HG03280 (cell line): ENCODE results near the gene POLR2B.
"Not testable (repeated sequence)": the region's sequence is repeated elsewhere in the genome, so short reads cannot be mapped to it uniquely, and the experiment has no call there.

ENCODE experiments used
- ATAC-seq: cut with Tn5 transposase; IDR thresholded peaks from one replicate; pipeline ENCODE4 v1.9.1; 2021; ENCODE audit warnings: mild to moderate bottlenecking, moderate library complexity; ENCODE audit not compliant: unreplicated experiment

Gene POLR2B

DNA sequence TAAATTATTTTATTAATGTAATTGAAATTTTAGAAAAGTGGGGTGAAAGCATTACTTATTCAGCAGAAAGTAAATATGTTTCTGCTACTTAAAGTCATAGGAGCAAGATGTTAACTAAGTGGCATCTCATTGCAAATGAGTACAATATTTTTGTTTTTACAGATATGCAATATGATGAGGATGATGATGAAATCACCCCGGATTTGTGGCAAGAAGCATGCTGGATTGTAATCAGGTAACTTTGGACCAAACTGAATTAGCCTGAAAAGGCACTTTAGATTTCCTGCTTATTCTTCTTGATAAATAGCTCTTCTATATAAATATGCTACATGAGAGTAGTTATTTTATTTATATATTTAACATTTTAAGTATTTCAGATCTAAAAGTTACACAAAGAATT is 7.5 kb downstream of the POLR2B start:
- no peak for ATAC-seq

DNA sequence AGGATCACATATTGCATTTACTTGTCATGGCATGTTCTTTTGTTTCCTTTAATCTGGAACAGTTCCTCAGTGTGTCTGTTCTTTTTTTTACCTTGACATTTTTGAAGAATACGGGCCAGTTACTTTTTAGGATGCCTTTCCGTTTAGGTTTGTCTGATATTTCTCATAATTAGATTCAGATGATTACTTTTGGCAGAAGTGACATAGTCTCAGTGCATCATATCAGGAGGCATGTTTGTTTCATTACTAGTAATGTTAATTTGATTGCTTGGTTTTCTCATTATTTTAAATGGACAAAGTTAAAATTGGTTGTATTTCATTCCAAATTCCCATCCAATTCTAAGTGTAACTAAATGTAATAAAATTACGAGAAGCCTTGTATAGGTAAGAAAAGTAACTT is 8.3 kb downstream of the POLR2B start:
- no peak for ATAC-seq

DNA sequence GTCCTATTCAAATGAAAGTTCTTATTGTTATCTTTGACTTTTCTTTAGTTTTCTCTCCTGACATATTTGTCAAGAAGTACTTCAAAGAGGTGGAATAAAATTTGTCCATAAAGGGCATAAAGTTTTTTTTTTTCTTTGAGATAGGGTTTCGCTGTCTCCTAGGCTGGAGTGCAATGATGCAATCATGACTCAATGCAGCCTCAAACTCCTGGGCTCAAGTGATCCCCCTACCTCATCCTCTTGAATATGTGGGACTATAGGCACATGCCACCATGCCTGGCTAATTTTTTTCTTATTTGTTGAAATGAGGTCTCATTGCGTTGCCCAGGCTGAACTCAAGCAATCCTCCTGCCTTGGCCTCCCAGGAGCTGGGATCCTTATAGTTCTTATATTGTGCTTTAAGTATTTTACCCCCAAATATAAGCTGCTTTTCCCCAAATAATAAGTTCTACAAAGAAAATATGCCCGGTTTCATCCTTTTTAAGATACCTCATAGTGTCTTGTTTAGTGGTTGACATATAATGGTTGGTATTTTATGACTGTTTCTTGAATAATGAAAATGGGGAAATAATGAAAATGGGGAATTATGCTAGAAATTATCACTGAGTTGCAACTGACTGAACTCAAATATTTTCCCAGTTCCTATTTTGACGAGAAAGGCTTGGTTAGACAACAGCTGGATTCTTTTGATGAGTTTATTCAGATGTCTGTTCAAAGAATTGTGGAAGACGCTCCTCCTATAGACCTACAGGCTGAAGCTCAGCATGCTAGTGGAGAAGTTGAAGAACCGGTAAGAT is 11.6 kb downstream of the POLR2B start:
- ATAC-seq = no peak

DNA sequence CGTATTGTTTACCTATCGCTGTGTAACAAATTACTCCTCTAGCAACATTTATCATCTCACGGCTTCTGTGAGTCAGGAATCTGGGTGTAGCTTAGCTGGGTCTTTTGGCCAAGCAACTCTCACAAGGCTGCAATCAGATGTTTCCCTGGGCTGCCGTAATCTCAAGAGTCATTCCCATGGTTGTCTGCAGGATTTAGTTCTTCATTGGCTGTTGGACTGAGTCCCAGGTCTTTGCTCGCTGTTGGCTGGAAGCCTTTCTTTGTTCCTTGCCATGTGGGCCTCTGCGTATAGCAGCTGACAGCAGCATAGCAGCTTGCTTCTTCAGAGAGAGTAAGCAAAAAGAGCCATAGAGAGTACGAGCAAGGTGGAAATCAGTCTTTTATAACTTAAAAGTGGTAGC is 16.8 kb downstream of the POLR2B start:
- no peak for ATAC-seq

DNA sequence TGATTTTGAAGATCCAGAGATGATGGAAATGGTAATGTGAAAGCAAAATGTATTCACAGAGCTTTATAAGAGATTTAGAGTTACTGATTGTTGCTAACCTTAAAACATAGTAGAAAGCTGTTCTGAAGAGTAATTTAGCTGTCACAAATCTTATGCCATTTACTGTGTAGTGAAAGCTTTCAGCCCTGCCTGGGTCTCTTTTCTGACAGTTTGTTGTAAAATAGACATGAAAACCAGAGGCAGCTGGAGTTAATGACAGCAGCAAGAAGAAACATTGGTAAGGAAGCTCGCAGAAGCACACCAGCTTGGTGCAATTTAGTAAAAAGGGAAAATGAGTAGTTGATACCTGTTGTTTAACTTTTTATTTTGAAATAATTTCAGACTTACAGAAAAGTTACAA is 21.1 kb downstream of the POLR2B start:
- no peak for ATAC-seq

DNA sequence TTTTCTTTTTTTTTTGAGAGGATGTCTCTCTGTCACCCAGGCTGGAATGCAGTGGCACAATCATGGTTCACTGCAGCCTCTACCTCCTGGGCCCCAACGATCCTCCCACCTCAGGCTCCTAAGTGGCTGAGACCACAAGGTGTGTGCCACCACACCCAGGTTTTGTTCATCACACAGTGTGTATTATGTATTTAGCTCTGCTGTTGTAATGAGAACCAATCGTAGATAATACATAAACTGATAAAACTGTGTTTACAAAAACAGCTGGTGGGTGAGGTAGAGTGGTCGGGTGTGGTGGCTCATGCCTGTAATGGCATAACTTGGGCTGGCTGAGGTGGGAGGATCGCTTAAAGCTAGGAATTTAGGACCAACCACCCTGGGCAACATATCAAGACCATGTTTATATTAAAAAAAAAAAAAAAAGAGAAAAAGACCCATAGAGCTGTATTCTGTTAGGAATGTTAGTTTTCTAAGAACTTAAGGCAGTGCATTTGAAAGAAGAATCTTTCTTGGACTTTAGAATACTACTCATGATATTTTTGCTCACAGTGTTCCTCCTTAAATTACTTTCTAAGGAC is 34.9 kb downstream of the POLR2B start:
- ATAC-seq = no peak

DNA sequence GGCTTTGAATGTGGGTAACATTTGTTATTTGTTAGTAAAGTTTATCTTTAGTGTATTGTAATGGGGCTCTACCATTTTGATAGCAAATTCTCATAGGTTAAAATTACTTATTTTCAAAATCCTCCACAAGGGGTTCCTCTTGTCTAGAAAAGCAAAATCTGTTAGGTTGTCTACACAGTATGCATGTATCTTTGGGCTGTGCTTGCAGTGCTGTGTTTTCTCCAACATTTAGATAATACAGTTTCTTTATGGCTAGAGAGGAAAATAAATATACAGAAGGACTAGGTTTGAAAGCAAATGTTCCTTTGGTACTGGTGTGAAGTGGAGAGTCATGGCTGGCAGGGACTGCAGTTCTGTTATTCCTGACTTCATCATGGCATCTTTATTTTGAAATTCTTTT is 40.3 kb downstream of the POLR2B start:
- no peak for ATAC-seq

DNA sequence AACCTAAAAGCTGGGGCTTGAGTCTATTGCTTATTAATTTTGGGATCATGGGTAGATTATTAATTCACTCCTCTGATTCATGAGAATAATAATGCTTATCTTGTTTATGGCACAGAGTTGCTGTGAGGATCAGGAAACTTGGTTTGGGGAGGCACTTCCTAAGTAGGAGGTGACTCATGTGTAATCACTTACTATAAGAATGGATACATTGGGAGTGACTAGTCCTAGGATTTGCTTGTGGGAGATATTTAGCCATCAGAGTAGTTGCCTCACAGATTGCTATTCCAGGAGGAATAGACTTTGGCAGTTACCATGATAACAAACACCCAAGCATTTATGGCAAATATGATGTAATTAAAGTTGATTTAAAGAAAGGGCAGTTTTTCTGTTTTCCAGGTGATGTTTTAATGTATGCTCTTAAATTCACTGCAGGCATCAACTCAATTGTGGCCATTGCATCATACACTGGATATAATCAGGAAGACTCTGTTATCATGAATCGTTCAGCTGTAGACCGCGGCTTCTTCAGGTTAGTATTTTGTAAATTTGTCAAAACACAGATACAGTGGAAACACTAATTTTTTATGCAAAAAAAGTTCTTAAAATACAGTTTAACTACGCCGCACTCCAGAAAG is 41.9 kb downstream of the POLR2B start:
- ATAC-seq = no peak

DNA sequence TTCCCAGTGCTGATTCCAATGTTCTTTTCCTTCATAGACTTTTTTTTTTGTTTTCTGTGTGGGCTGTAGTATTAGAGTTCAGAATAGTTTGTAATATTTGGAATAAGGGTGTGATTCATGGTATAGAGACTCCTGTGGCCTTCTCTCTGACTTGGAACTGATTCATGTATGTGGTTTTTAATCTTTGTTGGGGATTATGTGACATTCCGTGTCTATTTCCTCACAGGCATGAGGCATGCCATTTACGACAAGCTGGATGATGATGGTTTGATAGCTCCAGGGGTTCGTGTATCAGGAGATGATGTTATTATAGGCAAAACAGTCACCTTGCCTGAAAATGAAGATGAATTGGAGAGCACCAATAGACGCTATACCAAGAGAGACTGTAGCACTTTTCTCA is 44.4 kb downstream of the POLR2B start:
- no peak for ATAC-seq

DNA sequence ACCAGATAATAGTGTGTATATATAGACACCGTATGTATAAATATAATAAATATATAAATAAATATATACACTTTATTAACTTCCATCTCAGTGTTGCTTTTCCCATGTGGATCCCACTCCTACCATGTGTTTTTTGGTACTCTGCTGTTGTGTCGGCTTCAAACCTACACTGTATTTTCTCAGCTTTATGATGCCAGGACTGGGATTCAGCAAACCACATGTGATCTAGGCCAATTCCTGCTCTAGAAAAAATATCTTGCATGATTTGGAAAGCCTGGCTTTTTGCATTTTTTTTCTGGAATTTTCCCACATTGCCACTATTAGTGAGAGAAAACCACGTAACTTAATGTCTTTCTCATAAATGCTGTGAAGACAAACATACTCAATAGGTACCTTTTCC is 55.8 kb downstream of the POLR2B start:
- no peak for ATAC-seq

DNA sequence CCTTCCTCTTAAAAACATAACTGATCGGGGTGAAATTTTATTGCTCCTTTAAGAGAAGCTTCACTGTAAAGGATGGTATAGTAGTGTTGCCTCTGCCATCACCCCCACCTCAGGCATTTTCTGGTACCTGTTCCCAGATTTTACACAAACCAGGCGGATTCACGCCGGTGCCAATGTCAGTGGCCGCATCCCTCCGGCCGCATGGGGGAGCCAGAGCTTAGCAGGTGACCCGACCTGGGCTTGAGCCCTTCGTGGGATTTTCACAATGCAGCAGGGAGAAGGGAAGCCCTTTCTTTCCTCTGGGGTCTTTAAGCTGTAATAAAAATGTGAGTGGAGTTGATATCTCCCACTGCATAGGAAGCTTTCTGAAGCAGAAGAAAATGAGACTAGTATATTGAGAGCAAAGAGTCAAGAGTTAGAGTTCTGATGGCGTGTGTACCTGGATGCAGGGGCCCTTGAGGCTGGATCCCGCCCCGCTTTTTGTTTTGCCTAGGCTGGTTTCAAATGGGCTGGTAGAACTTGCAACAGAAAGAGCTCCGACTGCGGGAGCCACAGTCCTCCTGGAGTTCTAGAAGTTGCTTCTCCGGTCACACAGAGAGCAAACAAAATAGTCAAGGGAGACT is 59.4 kb downstream of the POLR2B start:
- ATAC-seq = peak; percentile 80

DNA sequence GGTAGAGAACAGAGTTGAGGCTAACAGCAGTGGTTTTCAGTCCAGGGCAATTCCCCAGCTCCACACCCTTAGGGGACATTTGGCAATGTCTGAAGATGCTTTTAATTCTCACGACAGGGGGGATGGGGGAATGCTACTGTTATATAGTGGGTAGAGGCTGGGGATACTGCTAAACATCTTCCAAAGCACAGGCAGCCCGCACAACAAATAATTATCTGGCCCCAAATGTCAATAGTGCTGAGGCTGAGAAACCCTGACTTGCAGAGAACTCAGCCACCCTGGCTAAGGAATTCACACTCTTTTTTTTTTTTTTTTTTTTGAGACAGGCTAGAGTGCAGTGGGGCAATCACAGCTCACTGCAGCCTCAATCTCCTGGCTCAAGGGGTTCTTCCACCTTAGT is 60.6 kb downstream of the POLR2B start:
- ATAC-seq = no peak

DNA sequence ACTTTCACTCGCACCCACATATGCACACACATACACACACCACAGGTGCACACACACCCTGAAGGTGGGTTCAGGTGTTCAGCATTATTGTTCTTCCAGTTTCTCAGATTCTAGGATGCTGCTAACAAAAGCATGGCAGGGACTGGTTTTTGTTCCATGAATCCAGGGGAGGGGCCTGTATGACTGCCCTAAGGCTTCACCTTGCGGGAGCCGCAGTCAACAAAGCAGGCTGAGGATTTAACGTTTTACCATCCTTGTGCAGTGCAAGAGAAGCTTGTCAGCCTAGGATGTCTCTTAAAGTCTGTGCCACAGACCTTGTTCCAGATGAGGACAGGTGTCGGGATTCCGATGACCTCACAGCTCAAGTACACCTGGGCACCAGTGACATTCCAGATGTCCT is 61.8 kb downstream of the POLR2B start:
- no peak for ATAC-seq

DNA sequence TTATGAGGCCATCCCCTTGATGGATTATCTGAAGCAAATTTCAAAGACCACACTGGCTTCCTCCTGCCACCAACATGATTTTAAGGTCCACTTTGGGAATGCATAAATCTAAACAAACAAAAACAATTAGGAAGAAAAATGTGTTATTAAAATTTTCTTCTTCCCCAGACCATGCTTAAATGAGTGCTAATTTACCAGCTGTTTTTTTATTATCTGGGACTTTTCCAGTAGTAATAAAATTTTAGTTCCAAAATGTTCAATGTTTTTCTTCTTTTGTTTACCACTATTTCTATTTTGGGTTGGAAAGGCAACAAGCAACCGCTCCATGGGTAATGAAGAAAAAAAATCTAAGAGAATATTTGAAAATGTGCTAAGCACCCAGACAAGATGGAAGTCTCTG is 62.3 kb downstream of the POLR2B start:
- no peak for ATAC-seq

DNA sequence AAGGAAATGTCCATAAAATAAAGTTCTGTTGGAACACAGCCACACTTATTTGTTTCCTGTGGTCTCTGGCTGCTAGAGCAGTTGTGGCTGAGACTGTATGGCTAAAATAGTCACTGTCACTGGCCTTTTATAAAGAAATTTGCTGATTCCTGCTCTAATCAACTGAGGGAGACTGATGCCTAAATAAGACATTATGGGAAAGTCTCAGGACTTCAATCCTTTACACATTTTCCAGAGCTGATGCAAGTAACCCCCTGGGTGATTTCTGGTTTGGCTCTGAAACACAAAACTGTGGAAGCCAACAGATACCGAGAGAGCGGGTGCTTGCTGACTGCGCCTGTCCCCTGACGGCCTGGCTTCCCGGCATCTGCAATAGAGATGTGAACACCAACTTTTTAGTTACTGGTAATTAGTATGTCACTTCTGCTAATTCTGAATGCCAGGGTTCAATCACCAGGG is 64.0 kb downstream of the POLR2B start:
- no peak for ATAC-seq

DNA sequence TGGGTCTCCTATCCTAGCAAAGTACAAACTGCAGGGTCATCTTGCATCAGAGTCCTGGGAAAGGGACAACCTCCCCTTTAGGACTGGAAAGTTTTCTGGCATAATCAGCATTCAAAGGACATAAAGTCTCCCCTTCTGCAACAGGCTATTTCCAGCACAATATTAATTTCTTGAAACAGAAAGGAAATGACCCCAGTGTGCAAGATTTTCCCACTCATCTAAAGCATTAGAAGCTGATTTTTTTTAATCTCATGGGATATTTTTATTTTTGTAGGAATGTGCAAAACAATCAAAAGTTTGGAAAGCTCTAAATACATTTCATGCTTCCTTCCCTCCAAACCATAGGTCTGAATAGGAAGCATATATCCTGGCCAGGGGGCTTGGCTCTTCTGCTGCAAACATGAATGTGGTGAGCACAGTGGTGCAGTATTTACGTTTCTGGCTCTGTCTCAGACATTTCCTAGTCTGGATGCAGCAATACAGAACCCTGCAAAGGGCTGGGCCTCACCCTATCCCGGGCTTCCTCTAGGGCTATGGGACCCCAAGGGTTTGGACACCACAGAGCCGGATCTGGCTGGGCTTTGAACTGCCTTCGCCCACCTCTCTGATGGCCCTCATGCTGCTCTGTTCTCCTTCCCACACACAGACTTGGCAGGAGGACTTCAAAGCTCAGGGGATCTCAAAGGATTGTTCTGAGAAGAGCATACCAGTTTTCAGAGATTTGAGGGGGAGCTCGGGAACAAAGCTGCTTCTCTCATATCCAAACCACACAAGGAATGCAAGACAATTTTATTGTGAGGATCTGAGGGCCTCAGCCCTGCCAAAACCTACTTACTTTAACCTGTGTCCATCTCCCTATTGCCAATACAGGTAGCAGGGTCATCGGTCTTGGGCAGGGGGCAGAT is 64.9 kb downstream of the POLR2B start:
- no peak for ATAC-seq

DNA sequence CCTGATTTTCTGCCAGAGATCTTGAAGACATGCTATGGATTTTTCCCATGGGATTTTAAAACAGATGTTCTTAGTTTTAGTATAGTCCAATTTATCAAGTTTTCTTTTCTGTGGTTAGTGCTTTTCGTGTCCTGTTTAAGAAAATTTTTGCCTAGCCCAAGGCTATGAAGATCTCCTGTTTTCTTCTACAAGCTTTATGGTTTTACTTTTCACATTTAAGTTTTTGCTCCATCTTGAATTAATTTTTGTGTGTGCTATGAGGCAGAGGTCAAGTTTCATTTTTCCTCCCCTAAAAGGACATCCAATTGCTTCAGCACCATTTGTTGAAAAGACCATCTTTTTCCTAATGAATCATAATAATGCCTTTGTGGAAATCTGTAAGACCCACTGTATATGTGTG is 65.6 kb downstream of the POLR2B start:
- no peak for ATAC-seq

DNA sequence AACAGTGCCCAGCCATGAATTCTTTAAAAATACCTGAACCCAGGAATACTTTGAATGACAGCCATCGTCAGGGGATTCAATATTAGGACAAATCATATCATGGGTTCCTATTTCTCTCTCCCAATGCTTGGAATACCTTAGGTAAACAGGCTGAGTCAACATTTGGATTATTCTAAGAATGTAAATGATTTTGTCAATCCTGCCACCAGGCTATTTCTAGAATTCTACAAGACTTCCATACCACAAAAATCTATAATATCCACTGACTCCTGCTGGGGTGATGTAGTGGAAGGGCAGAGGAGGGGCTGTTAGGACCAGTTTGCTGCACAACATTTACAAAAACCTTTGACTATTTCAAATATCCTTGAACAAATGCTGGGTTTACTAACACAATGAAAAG is 66.3 kb downstream of the POLR2B start:
- ATAC-seq = no peak

DNA sequence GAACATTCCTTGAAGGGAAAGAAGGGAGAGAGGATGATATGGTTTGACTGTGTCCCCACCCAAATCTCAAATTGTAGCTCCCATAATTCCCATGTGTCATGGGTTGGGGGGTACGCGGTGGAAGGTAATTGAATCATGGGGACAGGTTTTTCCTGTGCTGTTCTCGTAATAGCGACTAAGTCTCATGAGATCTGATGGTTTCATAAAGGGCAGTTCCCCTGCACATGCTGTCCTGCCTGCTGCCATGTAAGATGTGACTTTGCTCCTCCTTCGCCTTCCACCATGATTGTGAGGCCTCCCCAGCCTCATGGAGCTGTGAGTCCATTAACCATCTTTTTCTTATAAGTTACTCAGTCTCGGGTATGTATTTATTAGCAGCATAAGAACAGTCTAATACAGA is 68.3 kb downstream of the POLR2B start:
- ATAC-seq = not testable (repeated sequence)

DNA sequence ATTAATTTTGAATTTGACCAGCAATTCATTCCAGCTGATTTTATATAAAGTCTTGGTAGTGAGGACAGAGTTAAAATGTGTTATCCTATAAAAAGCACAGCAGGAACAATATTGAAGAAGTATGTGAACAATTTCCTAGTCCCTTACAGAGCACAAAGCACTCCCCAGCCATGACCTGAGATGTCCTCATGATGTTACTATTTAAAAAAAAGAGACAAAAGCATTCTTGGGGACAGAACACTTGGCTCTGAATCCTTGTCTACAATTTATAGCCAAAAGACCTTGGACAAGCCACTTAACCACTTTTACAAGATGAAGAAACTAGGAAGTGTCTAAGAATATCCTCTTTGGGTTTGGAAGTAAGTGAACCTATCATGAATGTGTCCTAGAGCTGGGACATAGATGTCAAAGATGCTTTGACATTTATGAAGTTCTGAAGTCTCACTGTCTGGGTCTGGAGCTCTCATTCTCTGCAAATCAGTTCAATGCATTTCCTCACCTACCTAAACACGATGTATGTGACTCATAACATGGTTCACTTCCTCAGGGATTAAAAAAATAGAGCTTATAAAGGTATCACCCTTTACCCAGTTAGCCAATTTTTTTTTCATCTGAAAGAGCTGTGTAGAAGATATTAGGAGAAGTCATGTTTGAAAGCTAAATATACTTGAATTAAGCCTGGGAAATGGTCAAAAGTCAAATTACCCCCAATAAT is 70.1 kb downstream of the POLR2B start:
- no peak for ATAC-seq
